ENCODE results near the gene UBA1.

GRCh38 chrX:47146121-47146935 is 47.3 kb upstream of the UBA1 start:
- TF ChIP-seq TAF1 (CRISPR knock-in tag; IDR thresholded peaks at IDR 0.05) (no peak), CBX1 (IDR thresholded peaks at IDR 0.05; ENCODE audit: low read depth) (no peak), NR2C2 (CRISPR knock-in tag; IDR thresholded peaks at IDR 0.05; ENCODE audit: borderline replicate concordance) (no peak)
- TF ChIP-seq, protein P1, sequence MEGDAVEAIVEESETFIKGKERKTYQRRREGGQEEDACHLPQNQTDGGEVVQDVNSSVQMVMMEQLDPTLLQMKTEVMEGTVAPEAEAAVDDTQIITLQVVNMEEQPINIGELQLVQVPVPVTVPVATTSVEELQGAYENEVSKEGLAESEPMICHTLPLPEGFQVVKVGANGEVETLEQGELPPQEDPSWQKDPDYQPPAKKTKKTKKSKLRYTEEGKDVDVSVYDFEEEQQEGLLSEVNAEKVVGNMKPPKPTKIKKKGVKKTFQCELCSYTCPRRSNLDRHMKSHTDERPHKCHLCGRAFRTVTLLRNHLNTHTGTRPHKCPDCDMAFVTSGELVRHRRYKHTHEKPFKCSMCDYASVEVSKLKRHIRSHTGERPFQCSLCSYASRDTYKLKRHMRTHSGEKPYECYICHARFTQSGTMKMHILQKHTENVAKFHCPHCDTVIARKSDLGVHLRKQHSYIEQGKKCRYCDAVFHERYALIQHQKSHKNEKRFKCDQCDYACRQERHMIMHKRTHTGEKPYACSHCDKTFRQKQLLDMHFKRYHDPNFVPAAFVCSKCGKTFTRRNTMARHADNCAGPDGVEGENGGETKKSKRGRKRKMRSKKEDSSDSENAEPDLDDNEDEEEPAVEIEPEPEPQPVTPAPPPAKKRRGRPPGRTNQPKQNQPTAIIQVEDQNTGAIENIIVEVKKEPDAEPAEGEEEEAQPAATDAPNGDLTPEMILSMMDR (CRISPR knock-in tag; IDR thresholded peaks at IDR 0.05) = no peak
